ENCODE data around the gene S100B.

Gene S100B

DNA sequence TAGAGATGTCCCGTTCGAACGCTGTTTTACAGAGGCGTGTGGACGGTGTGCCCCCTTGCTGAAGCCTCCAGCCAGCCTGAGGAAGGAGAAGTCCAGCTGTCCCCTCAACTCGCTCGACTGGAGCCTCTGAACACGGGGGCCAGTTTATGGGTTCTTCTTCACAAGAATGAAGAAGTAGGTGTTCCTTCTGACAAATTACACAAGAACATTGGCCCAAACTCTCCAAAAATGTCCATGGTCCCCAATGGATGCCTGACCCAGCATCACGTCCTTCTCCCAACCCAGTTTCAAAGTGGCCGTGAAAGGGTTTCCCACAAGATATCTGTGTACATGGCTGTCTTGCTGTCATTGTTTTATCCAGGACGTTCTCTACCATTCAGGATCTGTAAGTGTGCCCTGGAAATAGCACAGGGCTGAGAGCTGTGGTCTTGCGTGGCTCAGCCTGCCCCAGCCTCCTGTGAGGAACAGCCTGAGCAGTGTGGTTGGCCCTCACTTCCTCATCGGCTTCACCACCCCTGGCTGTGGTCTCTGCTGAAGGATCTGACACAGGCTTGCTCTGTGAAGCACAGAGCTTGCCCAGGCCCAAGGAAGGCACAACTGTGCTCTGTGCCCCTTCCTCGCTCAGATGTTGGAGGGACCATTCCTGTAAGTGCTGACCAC is 1.0 kb upstream of the S100B start:
- in situ Hi-C loops (cut with MboI; ENCODE audit: low sequenced_read_pairs, unreplicated experiment): no loop called here
- DNase-seq (ENCODE audit: low spot score): peak; percentile 71
- TF ChIP-seq, protein P1, sequence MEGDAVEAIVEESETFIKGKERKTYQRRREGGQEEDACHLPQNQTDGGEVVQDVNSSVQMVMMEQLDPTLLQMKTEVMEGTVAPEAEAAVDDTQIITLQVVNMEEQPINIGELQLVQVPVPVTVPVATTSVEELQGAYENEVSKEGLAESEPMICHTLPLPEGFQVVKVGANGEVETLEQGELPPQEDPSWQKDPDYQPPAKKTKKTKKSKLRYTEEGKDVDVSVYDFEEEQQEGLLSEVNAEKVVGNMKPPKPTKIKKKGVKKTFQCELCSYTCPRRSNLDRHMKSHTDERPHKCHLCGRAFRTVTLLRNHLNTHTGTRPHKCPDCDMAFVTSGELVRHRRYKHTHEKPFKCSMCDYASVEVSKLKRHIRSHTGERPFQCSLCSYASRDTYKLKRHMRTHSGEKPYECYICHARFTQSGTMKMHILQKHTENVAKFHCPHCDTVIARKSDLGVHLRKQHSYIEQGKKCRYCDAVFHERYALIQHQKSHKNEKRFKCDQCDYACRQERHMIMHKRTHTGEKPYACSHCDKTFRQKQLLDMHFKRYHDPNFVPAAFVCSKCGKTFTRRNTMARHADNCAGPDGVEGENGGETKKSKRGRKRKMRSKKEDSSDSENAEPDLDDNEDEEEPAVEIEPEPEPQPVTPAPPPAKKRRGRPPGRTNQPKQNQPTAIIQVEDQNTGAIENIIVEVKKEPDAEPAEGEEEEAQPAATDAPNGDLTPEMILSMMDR (IDR thresholded peaks at IDR 0.05; ENCODE audit: borderline replicate concordance, control extremely low read depth, extremely low read depth, insufficient read depth, missing control alignments): no peak

DNA sequence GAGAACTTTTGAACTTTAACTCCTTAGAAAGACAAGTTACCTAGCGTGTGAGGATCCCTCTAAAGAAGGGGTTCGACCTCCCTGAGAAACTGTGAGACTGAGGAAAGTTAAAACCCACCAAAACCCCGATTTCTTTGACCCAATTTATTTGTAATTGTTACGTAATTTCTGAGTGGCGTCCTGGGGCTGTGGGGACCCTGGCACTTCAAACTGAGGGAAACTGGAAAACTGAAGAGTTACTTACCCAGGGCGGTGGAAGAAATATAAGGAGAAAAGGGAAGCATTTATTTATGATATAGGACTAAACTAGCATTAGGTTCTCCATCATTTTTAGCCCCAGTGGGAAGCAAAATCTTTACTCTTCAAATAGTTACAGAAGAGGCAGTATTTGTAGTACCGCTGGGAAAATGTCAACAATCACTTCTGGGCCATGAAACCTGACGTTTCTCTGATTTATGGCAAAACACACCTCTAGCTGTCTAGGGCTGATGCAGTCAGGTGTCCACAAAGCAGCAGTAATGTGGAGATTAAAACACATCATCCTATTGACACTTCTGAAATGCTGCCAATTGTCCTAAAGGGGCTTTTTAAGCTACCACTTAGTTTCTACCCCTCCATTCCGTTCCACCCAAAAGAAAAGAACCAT is 430 bp downstream of the S100B start:
- in situ Hi-C loops (cut with MboI; ENCODE audit: low sequenced_read_pairs, unreplicated experiment): no loop called here
- no peak for DNase-seq (ENCODE audit: low spot score)
- TF ChIP-seq, protein P1 (IDR thresholded peaks at IDR 0.05; ENCODE audit: borderline replicate concordance, control extremely low read depth, extremely low read depth, insufficient read depth, missing control alignments): no peak

DNA sequence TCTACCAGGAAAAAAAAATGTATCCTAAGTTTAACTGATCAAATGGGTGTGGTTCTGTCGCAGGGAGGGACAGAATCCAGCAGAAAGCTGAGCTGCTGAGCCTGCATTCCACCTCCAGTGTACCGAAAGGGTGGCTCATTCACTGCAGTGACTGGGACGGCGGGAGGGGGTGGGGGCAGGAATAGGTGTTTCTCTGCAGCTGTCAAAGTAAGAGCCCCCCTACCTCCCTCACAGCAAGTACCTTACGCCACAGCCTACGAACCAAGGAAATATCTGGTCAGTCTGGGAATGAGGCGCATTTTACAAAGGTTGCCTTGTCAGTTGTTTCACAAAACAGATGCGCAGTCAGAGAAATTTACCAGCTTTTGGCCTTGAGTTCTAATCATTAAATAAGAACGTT is 1.7 kb downstream of the S100B start:
- in situ Hi-C loops (cut with MboI; ENCODE audit: low sequenced_read_pairs, unreplicated experiment): no loop called here
- TF ChIP-seq, protein P1 (IDR thresholded peaks at IDR 0.05; ENCODE audit: borderline replicate concordance, control extremely low read depth, extremely low read depth, insufficient read depth, missing control alignments): no peak
- DNase-seq (ENCODE audit: low spot score): peak; percentile 5

DNA sequence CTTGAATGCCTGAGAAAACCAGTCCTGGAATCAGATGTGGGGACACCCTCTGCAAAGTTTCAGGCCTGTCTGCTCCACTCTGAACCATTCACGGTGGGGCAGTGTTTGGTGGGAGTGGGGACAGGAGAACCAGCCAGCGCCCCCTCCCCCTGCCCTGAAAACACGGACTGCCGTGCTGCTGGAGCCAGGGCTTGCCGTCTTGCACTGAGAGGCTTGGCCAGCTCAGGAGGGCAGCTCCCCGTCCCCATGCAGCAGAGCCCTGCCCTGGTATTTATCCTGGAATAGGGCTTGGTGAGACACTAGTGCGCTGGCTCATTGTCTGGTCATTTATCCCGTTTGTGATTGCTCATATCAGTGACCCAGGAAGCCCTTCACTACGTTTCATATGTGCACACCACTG is 3.9 kb downstream of the S100B start:
- DNase-seq (ENCODE audit: low spot score): peak; percentile 3
- in situ Hi-C loops (cut with MboI; ENCODE audit: low sequenced_read_pairs, unreplicated experiment): no loop called here
- TF ChIP-seq, protein P1 (IDR thresholded peaks at IDR 0.05; ENCODE audit: borderline replicate concordance, control extremely low read depth, extremely low read depth, insufficient read depth, missing control alignments): no peak

DNA sequence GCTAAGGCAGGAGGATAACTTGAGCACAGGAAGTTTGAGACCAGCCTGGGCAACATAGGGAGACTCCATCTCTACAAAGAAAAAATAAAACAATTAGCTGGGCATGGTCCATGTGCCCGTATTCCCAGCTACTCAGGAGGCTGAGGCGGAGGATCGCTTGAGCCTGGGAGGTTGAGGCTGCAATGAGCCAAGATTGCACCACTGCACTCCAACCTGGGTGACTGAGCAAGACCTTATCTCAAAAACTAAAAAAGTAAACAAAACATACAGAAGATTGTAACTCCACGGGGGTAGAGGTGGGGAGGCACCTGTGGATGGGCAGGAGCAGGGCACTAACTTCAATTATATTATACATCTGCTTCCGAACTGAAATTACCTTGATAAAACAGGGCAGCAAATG is 4.6 kb downstream of the S100B start:
- in situ Hi-C loops (cut with MboI; ENCODE audit: low sequenced_read_pairs, unreplicated experiment): no loop called here
- TF ChIP-seq, protein P1 (IDR thresholded peaks at IDR 0.05; ENCODE audit: borderline replicate concordance, control extremely low read depth, extremely low read depth, insufficient read depth, missing control alignments): no peak
- DNase-seq (ENCODE audit: low spot score): no peak

DNA sequence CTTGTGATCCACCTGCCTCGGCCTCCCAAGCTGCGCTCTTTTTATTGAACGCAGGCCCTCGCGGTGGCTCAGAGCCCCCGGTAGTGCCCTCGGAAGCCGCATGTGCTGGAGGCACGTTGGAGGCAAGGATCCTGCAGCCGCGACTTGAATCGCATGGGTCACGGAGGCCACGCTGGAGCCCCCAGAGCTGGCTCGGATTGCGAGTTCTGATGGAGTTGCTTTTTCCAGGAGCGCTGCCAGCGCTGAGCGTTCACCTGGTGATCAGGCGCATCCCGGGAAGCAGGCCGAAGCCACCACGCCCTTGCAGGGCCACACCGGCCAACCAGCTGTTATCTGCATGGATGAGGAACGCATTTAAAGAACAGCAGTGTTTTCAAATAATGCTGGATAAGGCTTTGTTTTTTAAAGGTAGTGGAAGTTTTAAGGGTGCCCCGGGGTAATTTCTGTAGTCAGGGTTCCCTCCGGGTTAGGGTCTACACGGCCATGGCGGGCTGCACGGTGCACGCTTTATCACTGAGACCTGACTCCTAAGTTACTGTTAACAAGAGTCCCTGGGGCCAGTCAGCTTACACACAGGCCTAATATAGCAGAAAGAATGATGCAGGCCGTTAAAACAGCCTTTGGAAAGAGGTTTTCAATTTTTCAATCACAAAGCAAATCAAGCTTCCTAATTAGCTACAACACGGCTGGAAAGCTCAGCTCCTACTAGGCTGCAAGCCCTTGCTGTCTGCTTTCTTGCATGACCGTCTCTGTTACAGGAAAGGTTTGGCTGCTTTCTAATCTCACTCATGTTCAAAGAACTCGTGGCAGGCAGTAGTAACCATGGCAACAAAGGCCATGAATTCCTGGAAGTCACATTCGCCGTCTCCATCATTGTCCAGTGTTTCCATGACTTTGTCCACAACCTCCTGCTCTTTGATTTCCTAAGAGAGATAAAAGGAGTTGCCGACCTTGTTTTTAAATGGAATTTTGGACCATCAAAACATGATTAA is 6.0 kb downstream of the S100B start:
- DNase-seq (ENCODE audit: low spot score): peak; percentile 16

More for the DNA sequence above, 6.0 kb downstream of the S100B start:
- TF ChIP-seq, protein P1 (IDR thresholded peaks at IDR 0.05; ENCODE audit: borderline replicate concordance, control extremely low read depth, extremely low read depth, insufficient read depth, missing control alignments): no peak
- in situ Hi-C loops (cut with MboI; ENCODE audit: low sequenced_read_pairs, unreplicated experiment): no loop called here

Data from GM13976 (cell line).